HS-5 (cell line): ENCODE results near the gene RAB18.
"Not testable (repeated sequence)": the region's sequence is repeated elsewhere in the genome, so short reads cannot be mapped to it uniquely, and the experiment has no call there.

ENCODE experiments used
- DNase-seq: peaks from one replicate; pipeline ENCODE4 v3.0.0-alpha.2; 2012; ENCODE audit warnings: low read depth

The RAB18 gene

GRCh38 chr10:27547047-27547446 is 42.9 kb downstream of the RAB18 start:
- no peak for DNase-seq

- DNase-seq: no peak
Measured at GRCh38 chr10:27547482-27547881, 43.4 kb downstream of the RAB18 start.

- no peak for DNase-seq
Measured at GRCh38 chr10:27550823-27551222, 46.7 kb downstream of the RAB18 start.

- peak; percentile 10 for DNase-seq
Measured at GRCh38 chr10:27558612-27559020, 54.5 kb downstream of the RAB18 start.

GRCh38 chr10:27561334-27561733 is 57.2 kb downstream of the RAB18 start:
- no peak for DNase-seq

- DNase-seq: no peak
Measured at GRCh38 chr10:27564398-27564797, 60.3 kb downstream of the RAB18 start.

- no peak for DNase-seq
Measured at GRCh38 chr10:27564880-27565279, 60.8 kb downstream of the RAB18 start.

GRCh38 chr10:27568196-27569175 is 64.4 kb downstream of the RAB18 start:
- no peak for DNase-seq

- DNase-seq: no peak
Measured at GRCh38 chr10:27569946-27570345, 65.8 kb downstream of the RAB18 start.

GRCh38 chr10:27577038-27577437 is 72.9 kb downstream of the RAB18 start:
- DNase-seq: not testable (repeated sequence)

GRCh38 chr10:27578316-27578715 is 74.2 kb downstream of the RAB18 start:
- DNase-seq: no peak

- DNase-seq: no peak
Measured at GRCh38 chr10:27581225-27581624, 77.1 kb downstream of the RAB18 start.

GRCh38 chr10:27584302-27584701 is 80.2 kb downstream of the RAB18 start:
- DNase-seq: no peak
